Fibroblast of the conjunctiva (primary cell): ENCODE measurements around the gene TANC2.

Experiments
- DNase-seq: peaks from one replicate; pipeline ENCODE4 v3.0.0-alpha.2; 2010; ENCODE audit warnings: low read depth

Gene TANC2

DNA sequence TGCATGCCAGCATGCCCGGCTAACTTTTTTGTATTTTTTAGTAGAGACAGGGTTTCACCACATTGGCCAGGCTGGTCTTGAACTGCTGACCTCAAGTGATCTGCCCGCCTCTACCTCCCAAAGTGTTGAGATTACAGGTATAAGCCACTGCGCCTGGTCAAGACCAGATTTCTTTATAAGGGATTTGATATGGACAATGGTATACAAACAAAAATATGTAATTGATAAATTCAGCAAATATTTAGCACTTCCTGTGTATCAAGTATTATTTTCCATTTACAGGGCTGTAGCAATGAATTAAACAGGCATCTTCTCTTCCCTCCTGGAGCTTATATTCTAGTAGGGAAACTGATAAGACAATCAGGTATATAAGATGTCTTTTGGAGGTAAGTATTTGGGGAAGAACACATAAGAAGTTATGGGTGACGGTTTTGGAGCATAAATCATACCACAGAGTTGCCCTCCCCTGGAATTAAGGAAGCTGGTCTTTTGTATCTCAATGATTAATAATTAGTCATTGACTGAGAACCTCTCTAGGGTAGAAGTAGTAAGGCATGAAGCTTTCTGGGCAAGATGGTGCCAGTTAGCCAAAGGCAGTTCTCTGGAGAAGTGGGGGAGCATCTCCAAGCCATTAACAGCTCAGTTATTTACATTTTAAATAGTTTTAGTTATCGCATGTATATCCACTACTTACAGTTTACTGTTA, 35.8 kb downstream of the TANC2 start:
- DNase-seq = no peak

GRCh38 chr17:63002625-63003024, 36.6 kb downstream of the TANC2 start:
- no peak for DNase-seq

- no peak for DNase-seq
Observed at GRCh38 chr17:63015824-63016223, 49.8 kb downstream of the TANC2 start.
